ENCODE results near the gene KDF1. TPM values are rescaled to one million over a fixed set of nuclear protein-coding genes. Genes with fewer than 3 reads are reported as not detected.

KDF1 gene
- total and polyA plus RNA-seq, 2 of the 13 experiments (the other 11 are each of a cell fraction or from before 2014, with no cell fraction given), result 1.9 to 4.9 TPM

DNA sequence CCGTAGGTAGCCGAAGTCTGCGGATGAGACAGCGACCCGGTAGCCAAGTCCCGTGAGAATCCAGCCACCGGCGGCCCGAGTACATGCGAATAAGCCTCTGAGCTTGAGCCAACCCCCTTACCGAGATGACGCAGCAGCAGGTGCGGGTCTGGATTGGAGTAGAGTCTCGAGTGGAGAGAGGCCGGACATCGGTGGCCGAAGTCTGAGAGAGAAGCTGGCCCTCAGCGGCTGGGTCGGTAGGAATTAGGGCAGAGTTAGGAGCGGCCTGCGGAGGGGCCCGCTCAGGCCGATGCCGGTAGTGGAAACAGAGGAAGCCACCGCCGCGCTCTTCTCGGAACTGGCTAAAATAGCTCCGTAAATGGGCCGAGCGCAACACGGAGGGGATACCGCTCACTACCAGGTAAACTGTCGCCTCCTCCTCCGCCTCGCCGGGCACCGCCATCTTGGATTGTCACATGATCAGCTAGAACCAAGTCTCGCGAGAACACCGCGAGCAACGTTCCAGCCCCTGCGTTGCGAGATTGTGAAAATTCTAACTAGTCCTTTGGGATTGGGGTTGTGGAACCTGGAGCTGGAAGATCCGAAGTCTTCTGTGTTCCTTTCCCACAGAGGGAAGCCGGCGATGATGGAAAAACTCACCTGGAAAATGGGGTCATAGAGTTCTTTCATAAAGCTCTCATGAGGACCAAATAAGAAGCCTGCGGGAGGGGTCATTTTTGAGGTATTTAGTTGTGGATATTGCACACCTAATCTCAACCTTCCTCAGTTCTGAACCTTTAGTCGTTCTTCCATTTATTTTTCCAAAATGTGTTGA is 60.1 kb downstream of the KDF1 start, which contains the start of gene GPATCH3 (continued):
- TF ChIP-seq RBM22 (optimal IDR thresholded peaks at IDR 0.05; ENCODE audit: low read length), result no peak
- no peak for TF ChIP-seq ARNTL (CRISPR knock-in tag; IDR thresholded peaks at IDR 0.05)
- TF ChIP-seq HDAC2 (CRISPR knock-in tag; IDR thresholded peaks at IDR 0.05), result peak; percentile 92
- peak; percentile 82; the same call in 1 of the 2 replicates for TF ChIP-seq TMF1 (CRISPR knock-in tag; IDR thresholded peaks at IDR 0.05; ENCODE audit: low read depth)
- 0 out of 2 replicates have a peak, but pooled peaks have one; percentile 39 for TF ChIP-seq ERF (CRISPR knock-in tag; IDR thresholded peaks at IDR 0.05)
- TF ChIP-seq ZNF326 (CRISPR knock-in tag; IDR thresholded peaks at IDR 0.05; ENCODE audit: borderline replicate concordance), result no peak
- peak; percentile 76 for TF ChIP-seq ZNF605 (CRISPR knock-in tag; IDR thresholded peaks at IDR 0.05)
- no peak for TF ChIP-seq SOX6 (IDR thresholded peaks at IDR 0.05)
- 0 out of 2 replicates have a peak, but pooled peaks have one; percentile 52 for TF ChIP-seq SOX6 (CRISPR knock-in tag; IDR thresholded peaks at IDR 0.05)
- TF ChIP-seq ZNF703 (CRISPR knock-in tag; IDR thresholded peaks at IDR 0.05; ENCODE audit: borderline replicate concordance), result no peak
- peak; percentile 86; the same call in 1 of the 2 replicates for TF ChIP-seq FOXK1 (CRISPR knock-in tag; IDR thresholded peaks at IDR 0.05; ENCODE audit: borderline replicate concordance, low read depth)
- TF ChIP-seq IKZF1 (IDR thresholded peaks at IDR 0.05), result no peak
- TF ChIP-seq, protein P1, sequence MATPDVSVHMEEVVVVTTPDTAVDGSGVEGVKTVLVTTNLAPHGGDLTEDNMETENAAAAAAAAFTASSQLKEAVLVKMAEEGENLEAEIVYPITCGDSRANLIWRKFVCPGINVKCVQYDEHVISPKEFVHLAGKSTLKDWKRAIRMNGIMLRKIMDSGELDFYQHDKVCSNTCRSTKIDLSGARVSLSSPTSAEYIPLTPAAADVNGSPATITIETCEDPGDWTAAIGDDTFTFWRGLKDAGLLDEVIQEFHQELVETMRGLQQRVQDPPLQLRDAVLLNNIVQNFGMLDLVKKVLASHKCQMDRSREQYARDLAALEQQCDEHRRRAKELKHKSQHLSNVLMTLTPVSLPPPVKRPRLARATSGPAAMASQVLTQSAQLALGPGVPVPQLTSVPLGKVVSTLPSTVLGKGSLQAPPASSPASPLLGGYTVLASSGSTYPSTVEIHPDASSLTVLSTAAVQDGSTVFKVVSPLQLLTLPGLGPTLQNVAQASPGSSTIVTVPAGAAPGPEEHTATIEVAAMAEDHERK (CRISPR knock-in tag; IDR thresholded peaks at IDR 0.05; ENCODE audit: low read depth), result peak; percentile 56; the same call in 1 of the 2 replicates
- peak; percentile 92 for TF ChIP-seq KMT2B (CRISPR knock-in tag; IDR thresholded peaks at IDR 0.05)
- TF ChIP-seq, protein P2, sequence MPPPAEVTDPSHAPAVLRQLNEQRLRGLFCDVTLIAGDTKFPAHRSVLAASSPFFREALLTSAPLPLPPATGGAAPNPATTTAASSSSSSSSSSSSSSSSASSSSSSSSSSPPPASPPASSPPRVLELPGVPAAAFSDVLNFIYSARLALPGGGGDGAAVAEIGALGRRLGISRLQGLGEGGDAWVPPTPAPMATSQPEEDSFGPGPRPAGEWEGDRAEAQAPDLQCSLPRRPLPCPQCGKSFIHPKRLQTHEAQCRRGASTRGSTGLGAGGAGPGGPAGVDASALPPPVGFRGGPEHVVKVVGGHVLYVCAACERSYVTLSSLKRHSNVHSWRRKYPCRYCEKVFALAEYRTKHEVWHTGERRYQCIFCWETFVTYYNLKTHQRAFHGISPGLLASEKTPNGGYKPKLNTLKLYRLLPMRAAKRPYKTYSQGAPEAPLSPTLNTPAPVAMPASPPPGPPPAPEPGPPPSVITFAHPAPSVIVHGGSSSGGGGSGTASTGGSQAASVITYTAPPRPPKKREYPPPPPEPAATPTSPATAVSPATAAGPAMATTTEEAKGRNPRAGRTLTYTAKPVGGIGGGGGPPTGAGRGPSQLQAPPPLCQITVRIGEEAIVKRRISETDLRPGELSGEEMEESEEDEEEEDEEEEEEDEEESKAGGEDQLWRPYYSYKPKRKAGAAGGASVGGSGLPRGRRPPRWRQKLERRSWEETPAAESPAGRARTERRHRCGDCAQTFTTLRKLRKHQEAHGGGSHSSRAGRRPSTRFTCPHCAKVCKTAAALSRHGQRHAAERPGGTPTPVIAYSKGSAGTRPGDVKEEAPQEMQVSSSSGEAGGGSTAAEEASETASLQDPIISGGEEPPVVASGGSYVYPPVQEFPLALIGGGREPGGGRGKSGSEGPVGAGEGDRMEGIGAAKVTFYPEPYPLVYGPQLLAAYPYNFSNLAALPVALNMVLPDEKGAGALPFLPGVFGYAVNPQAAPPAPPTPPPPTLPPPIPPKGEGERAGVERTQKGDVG (CRISPR knock-in tag; IDR thresholded peaks at IDR 0.05; ENCODE audit: borderline replicate concordance), result no peak
- peak; percentile 36; the same call in 1 of the 2 replicates for TF ChIP-seq MIXL1 (CRISPR knock-in tag; IDR thresholded peaks at IDR 0.05)
- TF ChIP-seq ZNF572 (CRISPR knock-in tag; IDR thresholded peaks at IDR 0.05), result no peak
- TF ChIP-seq LCORL (IDR thresholded peaks at IDR 0.05), result no peak
- TF ChIP-seq LCORL (CRISPR knock-in tag; IDR thresholded peaks at IDR 0.05), result no peak
- TF ChIP-seq KMT2A (CRISPR knock-in tag; IDR thresholded peaks at IDR 0.05), result peak; percentile 91
- no peak for TF ChIP-seq CENPX (CRISPR knock-in tag; IDR thresholded peaks at IDR 0.05)
- TF ChIP-seq, protein P3, sequence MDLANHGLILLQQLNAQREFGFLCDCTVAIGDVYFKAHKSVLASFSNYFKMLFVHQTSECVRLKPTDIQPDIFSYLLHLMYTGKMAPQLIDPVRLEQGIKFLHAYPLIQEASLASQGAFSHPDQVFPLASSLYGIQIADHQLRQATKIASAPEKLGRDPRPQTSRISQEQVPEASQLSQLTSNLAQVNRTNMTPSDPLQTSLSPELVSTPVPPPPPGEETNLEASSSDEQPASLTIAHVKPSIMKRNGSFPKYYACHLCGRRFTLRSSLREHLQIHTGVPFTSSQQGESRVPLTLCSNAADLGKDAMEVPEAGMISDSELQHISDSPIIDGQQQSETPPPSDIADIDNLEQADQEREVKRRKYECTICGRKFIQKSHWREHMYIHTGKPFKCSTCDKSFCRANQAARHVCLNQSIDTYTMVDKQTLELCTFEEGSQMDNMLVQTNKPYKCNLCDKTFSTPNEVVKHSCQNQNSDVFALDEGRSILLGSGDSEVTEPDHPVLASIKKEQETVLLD (CRISPR knock-in tag; IDR thresholded peaks at IDR 0.05; ENCODE audit: low read depth), result 0 out of 2 replicates have a peak, but pooled peaks have one; percentile 44
- peak; percentile 58 for TF ChIP-seq POGZ (CRISPR knock-in tag; IDR thresholded peaks at IDR 0.05)
- TF ChIP-seq HMG20B (CRISPR knock-in tag; conservative IDR thresholded peaks at IDR 0.05), result no peak
- TF ChIP-seq SOX13 (IDR thresholded peaks at IDR 0.05), result no peak
- TF ChIP-seq SOX13 (CRISPR knock-in tag; conservative IDR thresholded peaks at IDR 0.05 in 1 of 2, IDR thresholded peaks at IDR 0.05 in 1 of 2), result peak in 1 of 2 experiments; percentile 52; a peak in 1 of 4 replicates
